GM19467 (cell line): ENCODE data around the gene GABBR1.
"Not testable (repeated sequence)": the region's sequence is repeated elsewhere in the genome, so short reads cannot be mapped to it uniquely, and the experiment has no call there.

ENCODE experiments used
- ATAC-seq: cut with Tn5 transposase; IDR thresholded peaks from one replicate; pipeline ENCODE4 v1.9.1; 2021; ENCODE audit warnings: mild to moderate bottlenecking, moderate library complexity; ENCODE audit not compliant: unreplicated experiment

Gene GABBR1

GRCh38 chr6:29632789-29633533 lies at the start of gene GABBR1:
Gene GABBR1 (minus strand): TSS chr6:29633183. CDS start chr6:29632385, 798 bp downstream.
- peak; percentile 47 for ATAC-seq

DNA sequence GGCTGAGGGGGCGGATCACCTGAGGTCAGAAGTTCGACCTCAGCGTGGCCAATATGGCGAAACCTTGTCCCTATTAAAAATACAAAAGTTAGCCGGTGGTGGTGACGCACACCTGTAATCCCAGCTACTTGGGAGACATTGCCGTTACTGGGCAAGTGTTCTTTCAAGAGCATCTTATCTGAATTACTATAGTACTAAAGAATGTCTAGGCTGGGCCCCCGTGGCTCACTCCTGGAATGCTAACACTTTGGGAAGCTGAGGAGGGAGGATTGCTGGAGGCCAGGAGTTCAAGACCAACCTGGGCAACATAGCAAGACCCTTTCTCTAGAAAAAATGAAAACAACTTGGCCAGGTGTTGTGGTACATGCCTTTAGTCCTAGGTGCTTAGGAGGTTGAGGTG lies 48.8 kb upstream of the GABBR1 start:
- no peak for ATAC-seq

DNA sequence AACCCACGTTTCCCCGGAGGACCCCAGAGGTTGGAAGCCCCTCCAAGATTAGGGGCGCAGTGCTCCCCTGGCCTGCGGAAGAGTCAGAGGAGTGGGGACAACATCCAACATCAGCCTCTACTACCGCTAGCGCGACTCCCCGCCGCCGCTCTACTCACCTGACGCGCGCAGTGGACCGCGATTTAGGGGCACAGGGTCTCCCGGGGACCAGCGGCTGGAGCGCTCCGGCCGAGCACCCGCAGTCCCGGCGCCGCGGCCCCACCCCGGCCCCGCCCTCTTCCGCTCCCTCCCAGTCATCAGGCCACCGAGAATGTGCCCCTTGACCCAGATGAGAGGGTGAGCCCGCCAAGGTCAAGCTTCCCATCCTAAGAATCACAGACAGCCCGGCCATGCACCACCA lies 47.9 kb upstream of the GABBR1 start, which contains the start of gene ZFP57:
ZFP57 (minus strand) TSS at position 249 of the 400 bp plus-strand sequence. CDS start 4,149 bp downstream, outside the sequence.
- no peak for ATAC-seq

GRCh38 chr6:29680416-29680815 lies 47.4 kb upstream of the GABBR1 start:
- no peak for ATAC-seq

GRCh38 chr6:29679962-29680361 lies 47.0 kb upstream of the GABBR1 start:
- no peak for ATAC-seq

DNA sequence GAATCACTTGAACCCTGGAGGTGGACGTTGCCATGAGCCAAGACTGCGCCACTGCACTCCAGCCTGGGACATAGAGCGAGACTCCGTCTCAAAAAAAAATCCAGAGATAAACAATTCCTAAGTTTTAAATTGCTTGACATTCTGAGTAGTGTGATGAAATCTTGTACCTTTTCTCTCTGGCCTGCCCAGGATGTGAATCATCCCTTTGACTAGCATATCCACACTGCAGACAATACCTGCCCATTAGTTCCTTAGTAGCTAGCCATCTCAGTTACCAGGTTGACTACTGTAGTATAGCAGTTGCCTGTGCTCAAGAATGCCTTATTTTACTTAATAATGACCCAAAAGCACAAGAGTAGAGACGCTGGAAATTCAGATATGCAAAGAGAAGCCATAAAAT lies 45.1 kb upstream of the GABBR1 start:
- ATAC-seq, result no peak

GRCh38 chr6:29676981-29677601 lies 44.1 kb upstream of the GABBR1 start:
- ATAC-seq, result no peak

DNA sequence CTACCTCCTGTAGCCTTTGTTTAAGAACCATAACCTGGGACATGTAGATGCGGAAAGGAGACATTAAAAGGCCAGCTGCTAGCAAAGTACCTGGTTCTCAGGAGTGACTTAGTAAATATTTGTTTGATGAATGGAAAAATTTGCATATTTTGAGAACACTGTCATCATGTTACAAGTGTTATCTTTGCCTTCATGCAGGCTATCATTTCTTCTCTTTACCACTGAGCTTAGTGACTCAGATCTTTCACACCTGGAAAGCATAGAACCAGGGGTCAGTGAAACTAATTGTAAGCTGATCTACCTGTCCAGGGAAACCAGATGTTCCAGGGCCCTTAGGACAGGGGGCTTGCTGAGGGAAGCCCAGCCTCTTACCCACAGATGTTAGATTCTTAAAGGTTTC lies 42.6 kb upstream of the GABBR1 start:
- ATAC-seq, result no peak

GRCh38 chr6:29674008-29674407 lies 41.0 kb upstream of the GABBR1 start:
- ATAC-seq, result no peak

GRCh38 chr6:29673161-29673560 lies 40.2 kb upstream of the GABBR1 start:
- ATAC-seq, result no peak

- ATAC-seq, result not testable (repeated sequence)
Observed at GRCh38 chr6:29672116-29672515, 39.1 kb upstream of the GABBR1 start.

- ATAC-seq, result no peak
Observed at GRCh38 chr6:29671026-29671425, 38.0 kb upstream of the GABBR1 start.

DNA sequence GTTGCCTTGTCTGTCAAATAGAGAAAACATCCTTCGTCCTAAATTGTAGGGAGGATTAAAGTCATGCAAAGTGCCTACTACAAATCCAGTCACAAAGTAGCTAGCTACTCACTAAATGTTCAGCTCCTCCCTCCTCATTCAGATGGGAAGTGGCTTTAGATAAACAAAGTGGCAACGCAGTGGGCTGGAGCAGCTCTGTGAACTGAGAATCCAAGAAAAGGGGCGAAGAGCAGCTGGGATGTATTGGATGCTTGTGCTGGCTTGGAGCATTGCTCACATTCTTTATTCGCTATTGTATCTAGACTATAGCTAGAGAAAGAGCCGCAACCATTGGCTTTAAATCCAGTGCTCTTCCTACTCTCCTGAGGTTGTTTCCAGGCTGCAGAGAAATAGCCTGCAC lies 34.2 kb upstream of the GABBR1 start:
- ATAC-seq, result no peak

- no peak for ATAC-seq
Observed at GRCh38 chr6:29666826-29667130, 33.8 kb upstream of the GABBR1 start.

DNA sequence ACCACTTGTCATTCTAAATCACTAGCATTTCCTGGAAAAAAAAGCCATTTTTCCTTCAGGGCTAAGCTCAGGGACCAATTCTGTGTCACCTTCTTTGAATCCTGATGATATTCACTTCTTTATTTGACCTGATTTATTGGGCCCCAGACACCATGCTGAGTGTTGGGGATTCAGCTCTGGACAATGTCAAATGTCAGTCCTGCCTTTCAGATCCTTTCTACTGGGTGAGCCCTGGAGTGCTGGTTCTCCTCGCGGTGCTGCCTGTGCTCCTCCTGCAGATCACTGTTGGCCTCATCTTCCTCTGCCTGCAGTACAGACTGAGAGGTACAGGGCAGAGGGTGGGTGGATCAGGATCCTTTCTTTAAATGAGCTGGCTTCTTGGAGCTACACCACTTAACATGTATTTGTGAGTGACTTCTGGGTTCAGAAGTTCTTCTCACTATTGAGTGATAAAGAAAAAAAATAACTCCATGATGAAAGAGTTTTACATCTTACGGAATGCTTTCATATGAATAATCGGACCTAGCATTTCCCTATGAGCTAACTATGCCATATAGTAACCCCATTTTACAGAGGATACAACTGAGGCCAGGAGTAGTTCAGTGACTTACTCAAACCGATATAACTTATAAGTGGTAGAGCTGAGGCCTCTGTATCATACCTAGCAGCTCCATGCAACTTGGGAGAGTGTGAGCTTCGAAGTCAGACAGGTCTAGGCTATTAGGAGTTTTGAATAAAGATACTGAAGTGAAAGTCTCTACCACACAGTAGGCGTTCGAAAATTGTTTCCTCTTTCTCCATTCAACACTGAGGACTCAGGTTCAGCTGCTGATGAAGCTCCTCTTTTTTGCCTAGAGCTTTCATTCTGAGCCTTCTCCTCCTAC lies 33.2 kb upstream of the GABBR1 start:
- no peak for ATAC-seq

DNA sequence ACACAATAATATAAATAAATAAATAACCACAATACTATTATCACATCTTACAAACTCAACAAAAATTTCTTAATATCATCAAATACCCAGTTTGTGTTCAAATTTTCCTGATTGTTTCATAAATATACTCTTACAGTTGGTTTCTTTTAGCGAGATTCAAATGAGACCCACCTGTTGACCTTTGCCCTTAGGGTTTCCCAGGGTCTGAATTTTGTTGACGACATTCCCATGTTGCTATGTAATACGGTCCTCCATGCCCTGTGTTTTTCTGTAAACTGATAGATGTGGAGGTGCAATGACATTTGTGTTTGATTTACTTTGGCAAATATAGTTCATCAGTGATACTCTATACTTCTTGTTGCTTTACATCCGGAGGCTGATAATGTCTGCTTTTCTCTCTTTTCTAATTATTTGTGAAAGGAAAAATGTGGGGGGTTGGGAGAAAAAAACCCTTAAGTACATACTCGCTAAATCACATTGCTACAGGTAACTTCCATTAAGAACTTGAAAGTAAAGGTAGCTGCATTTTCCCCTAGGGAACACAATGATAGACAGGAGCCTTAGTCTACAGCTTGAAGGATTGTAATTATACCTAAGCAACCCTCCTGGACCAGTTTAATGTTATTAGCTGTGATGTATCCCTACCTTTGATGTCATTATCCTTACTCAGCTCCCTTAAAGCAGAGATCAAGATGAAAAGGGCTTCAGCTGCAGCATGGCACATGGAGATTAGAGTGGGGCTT lies 30.5 kb upstream of the GABBR1 start:
- ATAC-seq, result no peak

- not testable (repeated sequence) for ATAC-seq
Observed at GRCh38 chr6:29661502-29662141, 28.6 kb upstream of the GABBR1 start.

GRCh38 chr6:29661071-29661470 lies 28.1 kb upstream of the GABBR1 start:
- ATAC-seq, result no peak

- ATAC-seq, result no peak
Observed at GRCh38 chr6:29656798-29657197, 23.8 kb upstream of the GABBR1 start, which contains the start of gene MOG. Gene MOG (plus strand): TSS chr6:29657092. CDS start chr6:29657210, 118 bp downstream.

- ATAC-seq, result no peak
Observed at GRCh38 chr6:29656157-29656556, 23.2 kb upstream of the GABBR1 start.
